HG03457 (cell line): ENCODE data around the gene SFXN1.

Experiments used
- ATAC-seq: cut with Tn5 transposase; IDR thresholded peaks from one replicate; pipeline ENCODE4 v1.9.1; 2021; ENCODE audit warnings: moderate number of reproducible peaks; ENCODE audit not compliant: unreplicated experiment

Gene SFXN1

DNA sequence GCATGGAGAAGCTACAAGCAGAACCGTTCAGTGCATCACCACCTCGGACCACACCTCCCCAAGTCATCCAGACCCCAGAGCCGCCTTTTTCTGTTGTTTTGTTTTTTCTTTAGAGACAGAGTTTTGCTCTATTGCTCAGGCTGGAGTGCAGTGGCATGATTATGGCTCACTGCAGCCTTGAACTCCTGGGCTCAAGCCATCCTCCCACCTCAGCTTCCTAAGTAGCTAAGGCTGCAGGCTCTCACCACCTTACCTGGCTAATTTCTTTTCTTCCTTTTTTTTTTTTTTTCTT, 13.5 kb upstream of the SFXN1 start:
- no peak for ATAC-seq

DNA sequence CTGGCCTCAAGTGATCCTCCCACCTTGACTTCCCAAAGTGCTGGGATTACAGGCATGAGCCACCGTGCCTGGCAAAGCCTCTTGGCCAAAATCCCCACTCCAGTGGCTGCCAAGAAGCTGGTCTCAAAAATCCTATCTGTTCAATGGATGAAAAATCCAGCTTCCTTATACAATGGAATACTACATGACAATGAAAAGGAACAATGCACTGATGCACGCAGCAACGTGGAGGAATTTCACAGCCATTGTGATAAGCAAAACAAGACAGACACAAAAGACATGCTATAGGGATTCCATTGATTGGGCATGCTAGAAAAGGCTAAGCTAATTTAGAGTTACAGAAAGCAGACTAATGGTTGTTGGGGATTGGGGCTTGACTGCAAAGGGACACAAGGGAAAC, 13.1 kb upstream of the SFXN1 start:
- ATAC-seq, result no peak

DNA sequence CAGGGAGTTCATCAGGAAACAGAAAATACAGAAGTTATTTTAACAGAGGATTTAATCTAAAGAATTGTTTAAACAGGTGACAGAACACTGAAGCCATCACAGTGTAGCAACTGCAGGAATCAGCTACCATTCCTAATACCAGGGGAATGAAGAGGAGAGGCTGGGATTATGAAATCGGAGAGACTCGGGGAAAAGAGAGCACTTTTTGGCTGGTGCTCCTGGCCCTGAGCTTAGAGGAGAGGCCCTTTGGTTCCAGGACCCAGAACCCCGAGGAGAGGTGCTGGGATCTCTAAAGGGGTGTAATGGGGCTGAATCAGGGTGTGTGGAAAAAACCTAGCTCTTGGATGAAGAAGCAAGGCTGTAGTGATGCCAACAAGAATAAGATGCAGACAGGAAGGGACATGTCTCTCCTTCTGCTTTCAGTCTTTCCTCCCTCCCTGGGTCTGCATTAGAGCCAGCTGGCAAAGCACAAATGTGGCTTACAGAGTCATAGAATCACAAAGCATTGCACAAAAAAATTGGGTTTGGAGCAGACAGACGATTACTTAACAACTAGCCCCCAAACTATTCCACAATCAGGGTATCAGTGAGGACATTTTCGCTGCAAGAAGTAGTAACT, 11.6 kb upstream of the SFXN1 start:
- ATAC-seq, result no peak

DNA sequence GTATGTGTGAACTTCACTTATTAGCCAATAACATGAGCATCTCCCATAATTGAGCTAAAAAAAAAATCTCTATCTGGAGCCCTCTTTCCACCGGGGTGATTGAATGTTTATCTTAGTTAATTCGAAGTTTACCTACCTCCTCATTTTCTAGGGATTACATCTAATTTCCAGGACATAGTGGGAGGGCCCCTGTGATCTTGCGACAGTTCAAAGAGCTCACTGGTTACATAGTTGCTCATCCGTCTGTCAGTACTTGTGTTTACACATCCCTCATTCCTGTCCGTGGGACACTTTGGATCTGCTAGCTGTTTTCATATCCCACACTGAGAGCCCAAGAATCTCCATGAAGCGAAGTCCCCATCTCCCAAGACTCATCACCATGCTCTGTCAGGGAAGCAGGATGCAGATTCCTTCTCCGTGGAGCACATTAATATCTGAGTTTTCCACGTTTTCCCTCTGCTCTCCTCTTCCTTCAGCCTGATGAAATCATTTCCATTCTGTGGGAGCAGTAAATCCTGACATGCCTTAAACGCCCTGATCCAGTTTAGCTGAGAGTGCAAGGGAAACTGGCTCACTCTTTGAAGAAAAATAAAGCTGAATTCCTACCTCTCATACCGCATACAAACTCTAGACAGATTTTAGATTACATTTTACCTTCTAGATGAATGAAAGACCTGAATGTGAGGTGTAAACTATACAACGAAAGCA, 10.2 kb upstream of the SFXN1 start:
- no peak for ATAC-seq

DNA sequence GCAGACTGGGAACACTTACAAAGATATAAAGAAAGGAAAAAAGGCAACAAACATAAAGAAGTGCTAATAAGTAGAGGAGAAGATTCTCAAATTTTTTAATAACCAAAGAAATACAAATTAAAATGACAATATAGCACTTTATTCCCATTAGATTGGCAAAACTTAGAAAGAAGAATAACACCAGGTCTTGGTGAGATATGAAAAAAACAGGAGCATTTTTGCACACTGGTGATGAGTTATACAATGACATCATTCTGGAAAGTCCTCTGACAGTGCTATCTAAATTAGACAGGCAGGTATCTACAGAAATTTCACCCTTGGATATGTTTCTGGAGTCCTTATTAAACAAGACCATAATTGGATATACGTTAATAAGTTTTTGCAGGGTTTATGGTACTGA, 9.5 kb upstream of the SFXN1 start:
- ATAC-seq, result no peak

DNA sequence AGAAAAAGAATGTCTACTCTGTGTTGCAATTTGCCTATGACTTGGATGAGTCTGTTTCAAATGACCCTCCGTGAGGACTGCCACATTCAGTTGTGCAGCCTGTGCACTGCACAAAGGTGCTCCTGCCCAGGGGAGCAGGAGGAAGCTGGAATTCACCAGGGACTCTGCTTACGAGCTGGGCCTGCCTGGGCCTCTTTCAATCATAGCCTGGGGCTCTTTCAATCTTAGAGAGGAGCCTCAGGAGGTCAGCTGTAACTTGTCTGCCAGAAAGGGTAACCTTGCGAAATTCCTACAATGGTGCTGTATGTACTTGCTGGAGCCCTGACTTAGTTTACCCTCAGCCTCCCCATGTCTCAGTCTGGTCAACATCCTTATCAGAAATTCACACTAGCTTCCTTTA, 8.4 kb upstream of the SFXN1 start:
- no peak for ATAC-seq

DNA sequence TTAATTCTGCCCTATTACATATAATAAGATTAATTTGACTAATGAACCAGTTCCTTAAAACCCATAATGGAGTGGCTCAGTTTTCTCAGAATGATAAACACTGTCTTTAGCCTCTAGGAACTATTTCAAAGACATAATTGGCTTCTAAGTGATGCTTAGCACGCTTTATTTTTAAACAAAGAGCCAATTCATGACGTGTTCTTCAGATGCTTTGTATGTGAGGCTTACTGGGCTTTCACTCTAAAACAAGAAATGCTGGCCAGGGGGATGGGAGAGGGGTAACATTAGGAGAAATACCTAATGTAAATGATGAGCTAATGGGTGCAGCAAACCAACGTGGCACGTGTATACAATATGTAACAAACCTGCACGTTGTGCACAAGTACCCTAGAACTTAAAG, 7.6 kb upstream of the SFXN1 start:
- no peak for ATAC-seq

DNA sequence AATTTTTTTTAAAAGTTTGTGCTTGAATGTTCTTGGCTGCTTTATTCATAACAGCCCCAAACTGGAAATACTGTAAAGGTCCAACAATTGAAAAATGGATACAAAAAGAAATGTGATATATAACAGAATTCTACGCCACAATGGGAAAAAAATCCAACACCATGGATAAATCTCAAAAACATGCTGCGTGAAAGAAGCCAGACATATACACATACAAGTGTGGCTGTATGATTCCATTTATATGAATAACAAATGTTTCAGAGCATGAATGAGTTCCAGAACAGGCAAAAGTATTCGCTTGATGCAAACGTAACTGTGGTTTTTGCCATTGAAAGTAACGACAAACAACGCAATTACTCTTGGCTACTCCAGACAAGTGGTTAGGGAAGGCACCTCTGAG, 7.2 kb upstream of the SFXN1 start:
- ATAC-seq, result no peak

DNA sequence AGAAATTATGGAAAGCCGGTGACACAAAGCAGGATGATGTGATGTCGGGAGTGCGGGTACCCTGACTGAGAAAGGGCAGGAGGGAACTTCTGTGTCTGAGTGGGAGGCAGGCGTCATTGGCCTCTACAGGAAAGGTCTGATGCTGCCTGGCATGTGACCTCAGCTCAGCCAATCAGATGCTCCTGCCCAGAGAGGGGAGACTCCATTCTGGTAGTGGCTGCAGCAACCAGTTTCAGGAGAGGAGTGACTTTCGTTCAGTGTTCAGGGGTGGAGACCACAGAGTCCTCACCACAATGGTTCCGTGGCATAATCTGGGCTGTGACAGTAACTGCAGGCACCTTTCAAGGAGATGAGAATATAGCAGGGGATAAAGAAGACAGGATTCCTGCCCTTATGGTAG, 6.7 kb upstream of the SFXN1 start:
- ATAC-seq, result no peak

DNA sequence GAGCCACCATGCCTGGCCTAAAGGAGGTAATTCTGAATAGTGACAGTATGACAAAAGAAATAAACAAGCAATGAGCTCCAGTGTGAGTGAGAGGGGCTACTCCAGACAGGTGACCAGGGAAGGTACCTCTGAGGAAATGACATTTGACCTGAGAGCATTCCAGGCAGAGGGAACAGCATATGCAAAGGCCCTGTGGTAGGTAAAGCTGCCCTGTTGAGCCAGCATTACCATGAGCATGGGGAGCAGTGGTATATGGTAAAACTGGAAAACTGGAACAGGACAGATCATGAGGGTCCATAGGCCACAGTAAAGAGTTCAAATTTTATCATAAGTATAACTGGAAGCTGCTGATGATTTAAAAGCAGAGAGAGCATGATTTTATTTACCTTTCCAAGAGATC, 6.0 kb upstream of the SFXN1 start:
- no peak for ATAC-seq

DNA sequence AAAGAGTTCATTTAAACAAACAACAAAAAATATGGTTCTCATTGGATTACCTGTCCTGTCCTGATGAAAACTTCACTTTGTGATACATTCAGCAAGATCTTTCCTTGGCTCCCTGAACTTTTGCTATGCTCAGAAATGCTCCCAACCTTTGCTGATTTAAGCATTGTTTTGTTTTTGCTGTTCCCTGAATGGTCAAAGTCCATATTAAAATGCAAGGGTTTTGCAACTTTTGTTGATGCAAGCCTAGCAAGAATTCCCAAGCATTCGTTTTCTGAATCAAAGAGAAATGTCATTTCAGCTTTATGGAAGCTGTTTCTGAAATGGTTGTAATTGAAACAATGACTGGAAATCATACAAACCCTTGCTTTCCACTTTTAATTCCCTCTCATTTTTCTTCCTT, 3.1 kb upstream of the SFXN1 start:
- ATAC-seq, result no peak

DNA sequence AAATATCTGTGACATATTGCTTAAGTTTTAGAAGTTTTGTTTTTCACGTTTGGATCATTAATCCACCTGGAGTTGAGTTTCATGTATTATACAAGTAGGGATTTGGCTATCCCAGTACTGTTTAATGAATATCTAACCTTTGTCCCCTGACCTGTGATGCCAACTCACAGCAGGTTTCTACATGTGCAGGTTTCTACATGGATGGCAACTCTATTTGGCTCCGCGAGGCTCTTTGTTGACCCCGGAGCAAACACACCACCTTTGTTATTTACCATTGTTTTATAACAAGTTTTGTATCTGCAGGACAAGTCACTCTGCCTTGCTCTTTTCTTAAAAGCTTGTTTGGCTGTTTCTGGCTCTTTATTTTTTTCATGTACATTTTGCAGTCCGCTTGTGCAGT, 920 bp upstream of the SFXN1 start:
- ATAC-seq, result no peak

DNA sequence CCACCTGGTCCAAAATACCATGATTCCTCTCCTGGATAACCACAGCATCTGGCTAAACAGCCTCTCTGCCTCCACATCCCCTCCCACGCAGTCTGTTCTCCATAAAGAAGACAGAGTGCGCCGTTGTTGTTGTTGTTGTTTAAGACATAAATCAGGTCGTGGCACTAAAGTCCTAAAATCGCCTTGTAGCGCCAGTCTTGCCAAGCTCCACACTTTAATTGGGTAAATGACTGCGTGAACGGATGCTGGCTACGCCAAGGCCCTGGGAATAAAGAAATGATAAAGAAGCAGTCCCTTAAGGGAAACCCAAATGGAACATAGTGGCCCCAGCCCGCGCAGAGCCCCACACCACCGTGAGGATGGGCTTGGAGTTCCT, 364 bp upstream of the SFXN1 start:
- no peak for ATAC-seq

DNA sequence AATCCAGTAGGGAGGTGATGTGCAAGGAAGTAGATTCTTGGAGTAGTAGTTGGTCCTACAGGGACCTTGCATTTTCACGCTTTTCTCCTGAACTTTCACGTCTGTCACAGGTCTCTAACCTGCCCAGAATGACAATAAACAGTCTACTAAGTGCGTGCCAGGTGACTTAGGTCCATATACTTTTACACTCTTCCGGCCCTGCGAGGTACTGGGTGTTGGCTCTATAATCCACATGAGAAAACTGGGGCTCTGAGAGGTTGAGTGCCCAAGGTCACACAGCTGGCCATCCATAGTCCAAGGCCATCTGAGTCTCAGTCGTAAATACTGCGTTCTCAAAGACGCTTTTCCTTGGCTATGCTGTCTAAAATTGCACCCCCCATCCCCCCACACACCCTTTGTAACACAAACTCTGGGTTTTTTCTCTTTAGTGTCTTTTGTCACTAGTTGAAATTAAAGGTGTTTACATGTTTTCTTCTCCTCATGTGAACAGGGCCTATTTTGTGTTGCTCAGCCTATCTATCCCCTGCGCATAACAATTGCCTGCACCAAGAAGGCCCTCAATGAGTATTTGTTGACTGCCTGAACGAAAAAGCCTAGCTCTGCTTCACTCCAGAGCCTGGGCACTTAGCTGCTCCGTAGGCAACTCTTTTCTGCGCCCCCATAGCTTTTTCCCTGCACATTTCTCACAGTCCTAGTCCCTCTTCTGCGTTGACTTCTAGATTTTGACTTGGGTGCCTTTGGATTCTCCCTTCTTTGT, 943 bp downstream of the SFXN1 start:
- no peak for ATAC-seq

DNA sequence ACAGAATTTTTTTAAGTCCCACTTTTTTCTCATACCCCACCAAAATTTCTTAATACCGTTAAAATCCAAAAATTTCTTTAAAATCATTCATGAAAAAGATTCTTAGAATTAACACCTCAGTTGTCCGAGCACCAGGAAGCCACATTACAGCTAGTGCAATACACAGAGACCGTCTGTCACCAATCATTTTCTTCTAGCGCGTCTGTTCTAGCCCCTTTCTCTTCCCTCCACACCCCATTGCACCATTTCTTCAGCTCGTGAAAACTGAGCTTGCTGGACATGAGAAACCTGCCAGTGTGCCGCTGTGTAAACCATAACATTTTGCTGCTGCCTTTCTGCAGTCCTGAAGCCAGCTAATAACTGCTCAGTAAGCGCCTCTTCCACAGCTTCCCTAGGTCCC, 5.0 kb downstream of the SFXN1 start:
- no peak for ATAC-seq

DNA sequence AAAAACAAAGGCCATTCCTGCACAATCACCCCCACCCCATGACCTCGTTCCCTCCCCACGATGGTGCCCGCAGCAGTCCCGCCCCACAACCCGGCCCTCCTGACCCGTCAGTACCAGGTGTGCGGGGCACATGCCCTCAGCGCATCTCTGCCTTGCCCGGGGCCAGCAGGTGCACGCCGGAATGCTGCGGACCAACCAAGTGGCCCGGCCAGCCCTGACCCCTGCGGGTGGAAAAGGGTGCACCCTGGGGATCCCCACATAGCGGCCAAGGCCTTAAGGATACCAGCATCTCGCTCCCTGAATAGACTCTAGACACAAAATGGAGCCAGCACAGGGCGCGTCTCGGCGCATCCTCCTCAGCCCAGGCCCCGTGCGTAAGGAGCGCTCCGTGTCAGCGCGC, 6.0 kb downstream of the SFXN1 start:
- ATAC-seq, result no peak

DNA sequence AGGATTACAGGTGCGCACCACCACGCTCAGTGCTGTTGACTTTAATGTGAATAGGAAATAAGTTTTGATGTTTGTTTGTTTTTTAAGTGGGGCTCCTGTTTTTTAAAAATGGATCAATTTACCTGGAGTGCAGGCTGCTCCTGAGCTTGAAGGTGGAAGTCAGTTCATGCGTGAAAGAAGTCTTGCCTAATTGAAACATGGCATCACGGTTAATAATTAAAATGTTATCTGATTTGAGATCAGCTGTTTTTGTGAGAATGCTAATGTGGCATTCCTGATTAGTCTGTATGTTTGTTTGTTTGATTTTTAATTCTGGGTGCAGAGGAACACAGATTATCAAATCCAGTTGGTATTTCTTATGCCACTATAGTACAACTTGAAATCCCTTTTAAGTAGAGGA, 6.5 kb downstream of the SFXN1 start:
- ATAC-seq, result no peak

DNA sequence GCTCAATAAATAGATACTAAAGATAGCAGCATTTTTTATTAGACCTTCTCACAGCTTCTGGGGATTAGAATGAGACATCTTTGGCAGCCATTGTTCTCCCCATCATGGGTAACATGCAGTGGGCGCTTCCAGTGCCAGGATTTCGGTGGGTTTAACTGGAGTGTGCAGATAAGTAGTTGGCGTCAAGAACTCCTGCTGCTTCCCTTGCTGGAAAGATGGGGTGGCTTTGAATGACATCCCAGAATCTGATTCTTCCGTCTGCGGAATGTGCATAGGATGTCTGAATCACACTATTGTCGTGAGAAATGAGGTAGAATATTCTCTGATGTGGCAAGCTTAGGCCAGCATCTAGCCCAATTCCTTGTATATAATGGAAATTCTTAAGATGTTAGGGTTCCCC, 7.3 kb downstream of the SFXN1 start:
- ATAC-seq, result no peak

DNA sequence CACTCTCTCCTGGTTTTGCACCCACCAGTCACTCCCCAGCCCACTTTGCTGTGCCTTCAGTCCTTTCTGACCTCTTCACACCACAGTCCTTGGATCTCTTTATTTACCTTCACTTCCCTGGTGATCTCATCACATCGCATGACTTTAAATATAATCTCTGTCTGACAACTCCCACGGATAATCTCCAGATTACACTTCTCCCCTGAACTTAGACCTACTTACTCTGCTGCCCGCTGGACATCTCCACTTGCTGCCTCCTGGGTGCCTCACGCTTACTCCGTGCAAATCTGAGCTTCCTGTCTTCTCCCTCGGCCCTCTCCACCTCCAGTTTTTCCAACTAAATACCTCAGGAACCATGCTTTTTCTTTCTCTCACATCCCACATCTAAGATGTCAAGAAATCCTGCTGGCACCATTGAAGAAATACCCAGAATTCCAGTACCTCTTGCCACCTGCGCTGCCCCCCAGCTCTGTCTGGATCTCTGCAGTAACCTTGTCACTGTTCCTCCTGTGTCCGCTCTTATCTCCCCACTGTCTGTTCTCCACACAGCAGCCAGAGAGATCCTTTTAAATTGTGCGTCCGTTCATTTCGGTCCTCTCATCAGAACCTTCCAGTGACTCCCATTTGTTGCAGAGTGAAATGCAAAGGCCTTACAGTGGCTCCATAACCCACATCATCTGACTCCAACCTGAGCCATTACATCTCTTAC, 9.3 kb downstream of the SFXN1 start:
- ATAC-seq, result no peak

DNA sequence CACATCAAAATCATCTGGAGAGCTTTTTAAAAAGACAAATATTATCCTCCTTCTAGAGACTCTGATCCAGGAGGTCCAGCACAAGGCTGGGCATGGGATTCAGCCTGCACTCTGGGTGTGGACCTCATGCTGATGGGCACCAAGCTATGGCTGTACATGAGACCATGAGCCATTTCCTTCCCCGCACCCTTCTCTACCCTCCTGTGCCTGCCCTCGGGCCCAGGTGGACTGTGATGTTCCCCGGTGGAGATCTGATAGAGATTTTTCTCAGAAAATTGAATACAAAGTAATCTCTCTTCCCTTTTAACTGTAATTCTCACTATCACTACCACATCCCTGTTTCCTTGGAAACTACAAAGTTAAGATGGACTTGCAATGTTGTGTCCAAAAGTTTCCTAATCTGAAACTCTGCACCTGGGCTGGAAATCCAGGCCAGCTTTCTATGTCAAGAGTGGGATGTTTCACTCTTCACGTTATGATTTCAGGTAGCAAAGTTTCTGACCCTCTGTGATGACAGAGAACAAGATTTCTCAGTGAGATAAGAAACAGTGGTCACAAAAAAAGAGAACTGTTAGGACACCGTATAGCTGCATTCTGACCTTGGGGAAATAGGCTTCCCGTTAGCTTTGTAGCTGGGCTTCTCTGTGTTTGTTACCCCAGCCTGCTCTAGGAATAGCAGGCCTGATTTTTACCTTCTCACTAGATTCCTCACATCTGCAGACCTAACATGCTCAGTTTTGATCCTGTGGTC, 11.5 kb downstream of the SFXN1 start:
- no peak for ATAC-seq

DNA sequence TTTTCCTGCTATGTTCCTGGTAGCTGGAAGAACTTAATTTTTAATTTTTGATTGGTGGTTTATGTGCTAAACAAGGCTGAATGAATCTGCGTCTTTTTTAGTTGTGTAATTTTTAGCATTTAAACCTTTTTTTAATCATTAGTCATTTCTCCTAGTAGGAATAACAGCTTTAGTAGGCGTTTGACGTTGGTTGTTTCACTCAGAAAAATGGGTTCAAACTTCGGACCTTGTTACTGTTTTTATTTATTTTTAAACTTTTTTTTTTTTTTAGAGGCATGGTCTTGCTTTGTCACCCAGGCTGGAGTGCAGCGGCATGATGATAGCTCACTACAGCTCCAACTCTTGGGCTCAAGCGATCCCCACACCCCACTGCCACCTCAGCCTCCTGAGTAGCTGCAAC, 12.9 kb downstream of the SFXN1 start:
- ATAC-seq, result no peak
